Lower leg skin (tissue), 3 donors: ENCODE data around the gene MRAS.

ENCODE experiments used
- CTCF ChIP-seq, 3 donors: fragments of 450-650 bp; IDR thresholded peaks; one replicate each; pipeline ENCODE4 v1.5.1; 2016; ENCODE audit warnings: antibody characterized with exemption in 3 of 3, mild to moderate bottlenecking in 3 of 3, moderate library complexity in 2 of 3
- POLR2A ChIP-seq, 2 donors: fragments of 450-650 bp; IDR thresholded peaks; one replicate each; pipeline ENCODE4 v1.6.1; 2016 to 2017; ENCODE audit warnings: antibody characterized with exemption in 2 of 2, mild to moderate bottlenecking in 1 of 2, moderate library complexity in 1 of 2

GRCh38 chr3:138351151-138351550, 2.8 kb downstream of the MRAS start:
- TF ChIP-seq CTCF (IDR thresholded peaks at IDR 0.05) (no peak), POLR2A (IDR thresholded peaks at IDR 0.05) (no peak)
